ENCODE results near the gene EPO.
"Not testable (repeated sequence)": the region's sequence is repeated elsewhere in the genome, so short reads cannot be mapped to it uniquely, and the experiment has no call there.

Gene EPO

DNA sequence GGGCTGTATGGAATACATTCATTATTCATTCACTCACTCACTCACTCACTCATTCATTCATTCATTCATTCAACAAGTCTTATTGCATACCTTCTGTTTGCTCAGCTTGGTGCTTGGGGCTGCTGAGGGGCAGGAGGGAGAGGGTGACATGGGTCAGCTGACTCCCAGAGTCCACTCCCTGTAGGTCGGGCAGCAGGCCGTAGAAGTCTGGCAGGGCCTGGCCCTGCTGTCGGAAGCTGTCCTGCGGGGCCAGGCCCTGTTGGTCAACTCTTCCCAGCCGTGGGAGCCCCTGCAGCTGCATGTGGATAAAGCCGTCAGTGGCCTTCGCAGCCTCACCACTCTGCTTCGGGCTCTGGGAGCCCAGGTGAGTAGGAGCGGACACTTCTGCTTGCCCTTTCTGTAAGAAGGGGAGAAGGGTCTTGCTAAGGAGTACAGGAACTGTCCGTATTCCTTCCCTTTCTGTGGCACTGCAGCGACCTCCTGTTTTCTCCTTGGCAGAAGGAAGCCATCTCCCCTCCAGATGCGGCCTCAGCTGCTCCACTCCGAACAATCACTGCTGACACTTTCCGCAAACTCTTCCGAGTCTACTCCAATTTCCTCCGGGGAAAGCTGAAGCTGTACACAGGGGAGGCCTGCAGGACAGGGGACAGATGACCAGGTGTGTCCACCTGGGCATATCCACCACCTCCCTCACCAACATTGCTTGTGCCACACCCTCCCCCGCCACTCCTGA lies 2.4 kb downstream of the EPO start:
- no peak overlapping the region for H3K27ac ChIP-seq
- TF ChIP-seq, protein P1, sequence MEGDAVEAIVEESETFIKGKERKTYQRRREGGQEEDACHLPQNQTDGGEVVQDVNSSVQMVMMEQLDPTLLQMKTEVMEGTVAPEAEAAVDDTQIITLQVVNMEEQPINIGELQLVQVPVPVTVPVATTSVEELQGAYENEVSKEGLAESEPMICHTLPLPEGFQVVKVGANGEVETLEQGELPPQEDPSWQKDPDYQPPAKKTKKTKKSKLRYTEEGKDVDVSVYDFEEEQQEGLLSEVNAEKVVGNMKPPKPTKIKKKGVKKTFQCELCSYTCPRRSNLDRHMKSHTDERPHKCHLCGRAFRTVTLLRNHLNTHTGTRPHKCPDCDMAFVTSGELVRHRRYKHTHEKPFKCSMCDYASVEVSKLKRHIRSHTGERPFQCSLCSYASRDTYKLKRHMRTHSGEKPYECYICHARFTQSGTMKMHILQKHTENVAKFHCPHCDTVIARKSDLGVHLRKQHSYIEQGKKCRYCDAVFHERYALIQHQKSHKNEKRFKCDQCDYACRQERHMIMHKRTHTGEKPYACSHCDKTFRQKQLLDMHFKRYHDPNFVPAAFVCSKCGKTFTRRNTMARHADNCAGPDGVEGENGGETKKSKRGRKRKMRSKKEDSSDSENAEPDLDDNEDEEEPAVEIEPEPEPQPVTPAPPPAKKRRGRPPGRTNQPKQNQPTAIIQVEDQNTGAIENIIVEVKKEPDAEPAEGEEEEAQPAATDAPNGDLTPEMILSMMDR (conservative IDR thresholded peaks at IDR 0.05), result no peak
- no peak for TF ChIP-seq ZFX (IDR thresholded peaks at IDR 0.05)

DNA sequence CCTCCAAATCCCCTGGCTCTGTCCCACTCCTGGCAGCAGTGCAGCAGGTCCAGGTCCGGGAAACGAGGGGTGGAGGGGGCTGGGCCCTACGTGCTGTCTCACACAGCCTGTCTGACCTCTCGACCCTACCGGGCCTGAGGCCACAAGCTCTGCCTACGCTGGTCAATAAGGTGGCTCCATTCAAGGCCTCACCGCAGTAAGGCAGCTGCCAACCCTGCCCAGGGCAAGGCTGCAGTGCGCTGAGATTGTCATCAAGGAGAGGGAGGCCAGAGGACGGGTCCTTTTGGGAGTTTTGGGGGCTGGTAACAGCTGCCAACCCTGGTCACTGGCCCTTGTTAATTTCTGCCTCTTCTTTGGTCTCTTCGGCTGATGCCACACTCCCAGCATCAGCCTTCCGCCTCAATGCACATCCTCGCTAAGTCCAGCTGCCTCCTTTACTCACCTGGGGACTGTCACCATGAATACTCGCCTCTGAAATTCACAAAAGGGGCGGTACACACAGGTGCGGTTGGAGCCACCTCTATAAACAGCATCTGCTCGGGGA lies 3.5 kb downstream of the EPO start:
- H3K27ac ChIP-seq, result no peak overlapping the region
- no peak for TF ChIP-seq ZFX (IDR thresholded peaks at IDR 0.05)
- TF ChIP-seq, protein P1 (conservative IDR thresholded peaks at IDR 0.05), result no peak

DNA sequence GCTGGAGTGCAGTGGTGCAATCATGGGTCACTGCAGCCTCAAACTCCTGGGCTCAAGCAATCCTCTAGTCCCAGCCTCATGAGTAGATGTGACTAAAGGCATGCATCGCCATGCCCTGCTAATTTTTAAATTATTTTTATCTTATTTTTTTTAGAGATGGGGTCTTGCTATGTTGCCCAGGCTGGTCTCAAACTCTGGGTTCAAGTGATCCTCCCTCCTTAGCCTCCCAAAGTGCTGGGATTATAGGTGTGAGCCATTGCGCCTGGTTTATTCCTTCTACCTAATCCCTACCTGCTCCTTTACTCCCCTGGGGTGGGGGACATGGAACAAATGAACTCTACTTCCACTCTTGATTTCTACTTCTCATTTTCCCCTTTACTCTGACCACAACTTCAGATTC lies 4.1 kb downstream of the EPO start:
- not testable (repeated sequence) for H3K27ac ChIP-seq

DNA sequence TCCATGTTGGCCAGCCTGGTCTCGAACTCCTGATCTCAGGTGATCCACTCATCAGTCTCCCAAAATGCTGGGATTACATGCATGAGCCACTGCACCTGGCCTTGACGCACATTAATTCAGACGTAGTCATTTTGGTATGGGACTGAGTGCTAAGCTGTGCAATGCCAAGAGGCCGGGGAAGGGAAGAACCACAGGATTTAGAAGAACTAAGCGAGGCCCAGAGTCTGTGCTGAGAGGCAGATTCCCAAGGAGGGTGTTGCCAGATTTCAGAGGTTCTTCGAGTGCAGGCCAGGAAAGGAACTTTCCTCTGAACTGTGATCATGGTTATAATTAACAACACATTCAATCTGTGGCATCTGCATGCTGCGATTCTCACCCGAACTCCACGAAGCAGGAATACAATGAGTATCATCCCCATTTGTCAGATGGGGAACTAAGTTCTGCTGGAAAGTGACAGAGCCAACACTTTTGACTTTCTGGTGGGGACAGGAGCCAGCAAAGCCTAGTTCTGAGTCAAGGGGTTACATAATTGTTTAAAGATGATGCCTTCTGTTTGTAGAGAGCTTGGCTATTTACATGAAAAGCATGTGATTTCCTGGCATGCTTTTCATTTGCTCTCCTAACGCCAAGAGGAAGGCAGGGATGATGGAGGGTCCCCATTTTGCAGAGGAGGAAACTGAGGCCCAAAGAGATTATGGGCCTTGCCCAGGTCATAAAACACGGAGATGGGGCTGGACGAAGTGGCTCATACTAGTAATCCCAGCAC lies 6.9 kb downstream of the EPO start:
- no peak overlapping the region for H3K27ac ChIP-seq
- TF ChIP-seq, protein P1 (conservative IDR thresholded peaks at IDR 0.05), result no peak
- no peak for TF ChIP-seq ZFX (IDR thresholded peaks at IDR 0.05)

DNA sequence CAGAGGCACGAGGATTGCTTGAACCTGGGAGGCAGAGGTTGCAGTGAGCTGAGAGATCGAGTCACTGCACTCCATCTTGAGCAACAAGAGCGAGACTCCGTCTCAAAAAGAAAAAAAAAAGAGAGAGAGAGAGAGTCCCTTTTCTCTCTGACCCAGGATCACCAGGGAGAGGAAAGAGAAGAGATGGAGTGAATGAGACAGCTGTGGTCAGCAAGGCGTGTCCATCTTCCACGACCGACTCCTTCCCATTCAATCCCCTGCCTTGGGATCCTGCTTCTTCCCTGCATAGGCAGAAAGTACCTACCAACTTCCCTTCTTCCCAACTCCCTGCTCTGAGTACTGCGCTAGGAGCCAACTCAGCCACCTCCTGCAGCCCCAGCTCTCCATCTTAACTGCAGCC lies 7.9 kb downstream of the EPO start:
- no peak overlapping the region for H3K27ac ChIP-seq
- TF ChIP-seq ZFX (IDR thresholded peaks at IDR 0.05), result no peak
- TF ChIP-seq, protein P1 (conservative IDR thresholded peaks at IDR 0.05), result no peak

DNA sequence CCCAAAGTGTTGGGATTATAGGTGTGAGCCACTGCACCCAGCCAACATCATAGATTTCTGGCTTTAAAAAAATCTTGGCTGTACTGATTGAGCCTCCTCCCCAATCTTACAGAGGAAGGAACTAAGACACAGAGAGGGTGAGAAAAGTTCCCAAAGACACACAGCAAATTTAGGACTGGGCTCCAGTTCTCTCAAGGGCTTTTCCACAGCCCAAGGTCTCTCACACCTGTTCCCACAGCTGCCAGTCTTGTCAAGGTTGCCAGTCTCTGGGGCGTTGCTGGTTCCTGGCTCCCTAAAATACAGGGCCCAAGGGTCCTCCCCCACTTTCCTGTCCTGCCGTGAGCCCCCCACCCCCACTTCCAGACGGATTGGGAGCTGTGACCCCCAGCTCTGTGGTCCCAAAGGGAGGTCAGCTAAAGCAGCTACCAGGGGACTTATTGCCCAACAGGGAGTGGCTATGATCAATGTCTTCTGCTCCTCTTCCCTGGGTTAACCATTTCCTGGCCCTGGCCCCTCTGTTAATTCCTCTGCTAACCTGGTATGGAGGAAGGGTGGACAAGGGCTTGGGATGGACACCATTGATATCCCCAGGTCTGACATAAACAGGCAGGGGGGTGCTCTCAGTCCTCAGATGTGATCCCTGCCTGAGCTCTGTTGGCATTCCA lies 10.0 kb downstream of the EPO start:
- TF ChIP-seq, protein P1 (conservative IDR thresholded peaks at IDR 0.05), result no peak
- no peak for TF ChIP-seq ZFX (IDR thresholded peaks at IDR 0.05)

DNA sequence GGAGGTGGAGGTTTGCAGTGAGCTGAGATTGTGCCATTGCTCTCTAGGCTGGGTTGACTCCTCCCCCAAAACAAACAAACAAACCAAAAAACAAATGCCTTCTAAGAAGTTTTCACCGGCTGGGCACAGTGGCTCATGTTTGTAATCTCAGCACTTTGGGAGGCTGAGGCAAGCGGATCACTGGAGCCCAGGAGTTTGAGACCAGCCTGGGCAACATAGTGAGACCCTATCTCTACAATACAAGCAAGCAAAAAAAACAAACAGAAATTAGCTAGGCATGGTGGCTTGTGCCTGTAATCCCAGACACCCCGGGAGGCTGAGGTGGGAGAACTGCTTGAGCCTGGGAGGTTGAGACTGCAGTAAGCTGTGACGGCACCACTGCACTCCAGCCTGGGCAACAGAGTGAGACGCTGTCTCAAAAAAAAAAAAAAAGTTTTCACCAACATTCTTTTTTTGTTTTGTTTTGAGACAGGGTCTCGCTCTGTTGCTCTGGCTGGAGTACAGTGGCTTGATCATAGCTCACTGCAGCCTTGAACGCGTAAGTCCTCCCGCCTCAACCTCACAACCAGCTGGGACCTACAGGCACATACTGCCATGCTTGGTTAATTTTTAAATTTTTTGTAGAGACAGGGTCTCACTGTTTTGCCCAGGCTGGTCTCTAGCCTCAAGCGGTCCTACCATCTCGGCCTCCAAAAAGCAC lies 11.8 kb downstream of the EPO start:
- no peak overlapping the region for H3K27ac ChIP-seq
- no peak for TF ChIP-seq ZFX (IDR thresholded peaks at IDR 0.05)
- TF ChIP-seq, protein P1 (conservative IDR thresholded peaks at IDR 0.05), result no peak

More for the DNA sequence above, 10.0 kb downstream of the EPO start:
- H3K27ac ChIP-seq, result no peak overlapping the region
